Activated gamma-delta T cell (primary cell): Measurements from ENCODE around the gene TBC1D22A.
"Not testable (repeated sequence)": the region's sequence is repeated elsewhere in the genome, so short reads cannot be mapped to it uniquely, and the experiment has no call there.

ENCODE experiments used
- DNase-seq: peaks from one replicate; lab custom pipeline; 2025; lab: John Stamatoyannopoulos, UW

The TBC1D22A gene

DNA sequence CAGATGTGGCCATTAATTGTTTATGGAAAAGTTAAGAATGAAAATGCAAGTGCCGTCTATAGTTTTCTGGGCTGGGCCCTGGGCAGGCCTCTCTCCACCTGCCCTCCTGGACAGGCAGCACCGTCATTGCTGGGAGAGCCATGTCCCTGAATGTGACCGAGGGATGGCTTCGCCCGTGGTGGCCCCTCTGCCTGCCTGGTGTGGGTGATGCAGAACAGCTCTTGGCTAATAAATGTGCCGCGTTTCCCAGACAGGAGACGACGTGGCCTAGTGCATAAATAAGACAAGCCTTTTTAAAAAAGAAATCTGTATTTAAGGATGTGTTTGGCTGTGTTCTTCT lies 407.3 kb downstream of the TBC1D22A start:
- no peak for DNase-seq

DNA sequence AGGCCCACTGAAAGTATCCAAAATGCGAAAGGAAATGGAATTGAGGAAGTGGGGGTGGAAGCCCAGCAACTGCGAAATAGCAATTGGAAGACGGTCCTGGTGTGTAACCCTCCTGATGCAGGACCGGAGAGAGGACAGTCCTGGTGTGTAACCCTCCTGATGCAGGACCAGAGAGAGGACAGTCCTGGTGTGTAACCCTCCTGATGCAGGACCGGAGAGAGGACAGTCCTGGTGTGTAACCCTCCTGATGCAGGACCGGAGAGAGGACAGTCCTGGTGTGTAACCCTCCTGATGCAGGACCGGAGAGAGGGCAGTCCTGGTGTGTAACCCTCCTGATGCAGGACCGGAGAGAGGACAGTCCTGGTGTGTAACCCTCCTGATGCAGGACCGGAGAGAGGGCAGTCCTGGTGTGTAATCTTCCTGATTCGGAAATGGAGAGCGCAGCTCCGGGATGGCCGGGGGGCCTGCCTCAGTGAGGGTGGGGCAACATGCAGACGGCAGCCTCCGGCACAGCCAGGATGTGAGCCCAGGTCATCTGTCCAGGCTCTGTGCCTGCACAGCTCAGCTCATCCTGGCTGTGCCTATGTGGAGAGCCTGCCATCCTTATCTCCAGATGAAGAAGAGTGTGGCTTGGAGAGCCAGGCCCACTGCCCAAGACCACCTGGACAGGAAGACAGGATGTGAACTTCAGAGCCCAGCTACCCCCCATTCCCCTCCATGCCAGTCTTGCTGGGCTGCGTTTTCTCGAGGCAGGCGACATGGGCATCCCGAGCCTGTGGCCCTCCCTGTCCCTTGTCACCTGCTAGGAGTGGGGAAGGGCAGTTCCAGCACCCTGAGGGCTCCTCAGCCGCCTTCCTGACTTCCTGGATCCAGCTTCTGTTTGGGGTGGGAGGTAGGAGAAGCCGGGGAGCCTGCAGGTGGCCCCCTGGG lies 408.3 kb downstream of the TBC1D22A start:
- not testable (repeated sequence) for DNase-seq

DNA sequence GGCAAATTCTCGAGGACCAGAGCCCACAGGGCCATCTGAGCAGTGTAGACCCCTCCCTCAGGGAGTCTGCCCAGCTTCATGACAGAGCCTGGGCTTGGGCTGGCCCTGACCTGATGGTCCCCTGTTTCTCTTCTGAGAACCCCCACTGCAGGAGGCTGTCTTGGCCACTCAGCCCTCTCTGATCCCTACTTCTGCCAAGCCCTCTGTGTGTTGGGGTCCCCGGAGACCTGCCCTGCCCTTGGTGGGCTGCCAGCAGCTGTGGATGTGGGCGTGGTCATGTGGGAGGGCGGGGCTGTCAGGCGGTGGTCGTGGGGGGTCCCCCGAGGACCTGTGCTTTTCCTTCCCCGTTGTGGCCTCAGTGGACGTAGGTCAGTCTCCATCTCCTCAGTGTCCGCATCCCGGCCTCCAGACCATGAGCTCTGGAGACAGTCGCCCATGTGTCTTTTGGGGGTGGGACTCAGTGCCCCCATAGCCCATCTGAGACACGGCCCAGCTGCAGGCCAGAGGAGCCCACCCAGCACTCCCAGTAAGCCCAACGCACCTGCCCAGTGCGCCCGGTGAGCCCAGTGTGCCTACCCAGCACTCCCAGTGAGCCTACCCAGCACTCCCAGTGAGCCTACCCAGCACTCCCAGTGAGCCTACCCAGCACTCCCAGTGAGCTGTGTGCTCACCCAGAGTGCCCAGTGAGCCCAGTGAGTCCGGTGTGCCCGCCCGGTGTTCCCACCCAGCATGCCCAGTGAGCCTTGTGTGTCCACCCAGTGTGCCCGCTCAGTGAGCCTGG lies 409.2 kb downstream of the TBC1D22A start:
- no peak for DNase-seq

DNA sequence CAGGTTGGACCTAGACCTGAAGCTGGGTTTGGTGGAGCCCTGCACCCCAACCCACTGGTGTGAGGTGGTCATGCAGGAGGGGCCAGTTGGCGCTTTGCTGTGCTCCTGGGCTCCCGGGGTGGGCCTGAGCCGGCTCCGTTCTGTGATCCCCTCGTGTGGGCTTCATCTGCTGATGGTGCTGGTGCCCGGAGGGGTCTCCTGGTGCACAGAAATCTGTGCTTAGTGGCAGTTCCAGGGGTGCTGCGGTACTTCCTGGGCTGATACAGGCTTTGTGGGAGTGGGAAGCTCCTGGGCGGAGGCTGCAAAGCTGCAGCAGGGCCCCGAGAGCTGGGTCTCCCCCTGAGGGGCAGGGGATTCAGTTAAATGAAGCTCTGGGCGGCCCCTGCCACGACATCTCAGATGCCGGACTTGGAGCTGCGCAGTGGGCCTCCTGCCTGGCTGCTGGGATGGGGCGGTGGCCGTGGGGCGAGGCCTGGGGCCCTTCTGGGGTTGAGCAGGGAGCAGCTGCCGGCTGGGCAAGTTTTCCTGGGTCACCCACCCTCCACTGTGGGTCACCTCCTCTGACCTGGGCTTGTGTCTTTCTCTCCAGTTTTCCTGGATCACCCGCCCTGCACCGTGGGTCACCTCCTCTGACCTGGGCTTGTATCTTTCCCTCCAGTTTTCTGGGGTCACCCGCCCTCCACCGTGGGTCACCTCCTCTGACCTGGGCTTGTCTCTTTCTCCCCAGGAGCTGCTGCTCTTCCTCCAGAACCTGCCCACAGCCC lies 410.5 kb downstream of the TBC1D22A start:
- no peak for DNase-seq

DNA sequence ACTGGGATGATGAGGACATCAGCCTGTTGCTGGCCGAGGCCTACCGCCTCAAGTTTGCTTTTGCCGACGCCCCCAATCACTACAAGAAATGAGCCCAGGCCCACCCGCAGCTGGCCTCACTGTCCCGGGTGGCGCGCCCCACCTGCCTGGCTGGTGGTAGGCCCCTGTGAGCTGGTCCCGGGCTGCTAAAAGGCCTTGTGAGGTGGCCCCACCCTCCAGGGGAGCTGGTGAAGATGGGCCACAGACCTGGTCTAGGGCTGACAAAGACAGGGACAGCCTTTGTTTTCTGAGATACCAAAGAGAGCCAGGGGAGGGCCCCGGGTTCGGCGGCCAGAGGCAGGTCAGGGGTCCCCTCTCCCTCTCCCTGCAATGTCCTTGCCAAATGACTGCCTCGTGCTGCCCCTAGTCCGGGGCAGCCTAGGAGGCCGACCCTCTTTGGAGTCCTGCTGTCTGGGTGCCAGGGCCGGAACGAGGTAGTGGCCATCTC lies 411.1 kb downstream of the TBC1D22A start:
- no peak for DNase-seq

DNA sequence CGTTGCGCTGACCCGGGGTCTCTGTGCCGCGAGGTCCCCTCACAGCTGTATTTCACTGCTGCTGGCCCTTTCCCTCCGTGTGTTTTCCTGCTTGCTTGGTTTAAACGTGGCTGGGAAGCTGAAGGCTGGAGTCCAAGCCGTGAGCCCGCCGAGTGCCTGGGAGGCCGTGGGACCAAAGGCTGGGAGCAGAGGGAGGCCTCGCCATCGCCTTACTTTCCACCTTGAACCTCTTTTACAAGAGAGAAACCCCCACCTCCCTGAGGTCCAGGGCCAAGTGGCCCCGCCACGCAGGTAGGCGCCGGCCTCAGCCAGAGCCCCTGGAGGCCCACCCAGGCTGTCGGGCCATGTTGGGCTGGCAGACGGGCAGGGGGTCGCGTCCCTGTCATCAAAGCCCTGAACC lies 411.6 kb downstream of the TBC1D22A start:
- DNase-seq, result no peak

DNA sequence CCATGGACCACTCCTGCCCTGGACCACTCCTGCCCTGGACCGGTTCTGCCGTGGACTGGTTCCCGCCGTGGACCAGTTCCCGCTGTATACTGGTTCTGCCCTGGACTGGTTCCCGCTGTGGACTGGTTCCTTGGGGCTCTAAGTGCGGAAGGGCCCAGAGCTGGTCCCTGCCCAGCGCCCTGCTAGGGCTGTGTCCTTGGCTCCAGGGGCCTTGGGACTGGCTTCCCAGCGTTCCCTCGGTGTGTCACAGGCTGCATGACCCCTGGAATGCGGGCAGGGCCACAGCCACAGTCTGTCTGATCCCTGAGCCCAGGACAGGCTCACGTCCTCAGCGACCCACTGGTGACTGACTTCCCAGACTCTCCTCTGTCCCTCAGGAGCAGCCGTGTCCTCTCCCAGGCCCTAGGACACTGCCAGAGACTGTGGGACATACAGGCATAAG lies 412.2 kb downstream of the TBC1D22A start:
- DNase-seq, result no peak

DNA sequence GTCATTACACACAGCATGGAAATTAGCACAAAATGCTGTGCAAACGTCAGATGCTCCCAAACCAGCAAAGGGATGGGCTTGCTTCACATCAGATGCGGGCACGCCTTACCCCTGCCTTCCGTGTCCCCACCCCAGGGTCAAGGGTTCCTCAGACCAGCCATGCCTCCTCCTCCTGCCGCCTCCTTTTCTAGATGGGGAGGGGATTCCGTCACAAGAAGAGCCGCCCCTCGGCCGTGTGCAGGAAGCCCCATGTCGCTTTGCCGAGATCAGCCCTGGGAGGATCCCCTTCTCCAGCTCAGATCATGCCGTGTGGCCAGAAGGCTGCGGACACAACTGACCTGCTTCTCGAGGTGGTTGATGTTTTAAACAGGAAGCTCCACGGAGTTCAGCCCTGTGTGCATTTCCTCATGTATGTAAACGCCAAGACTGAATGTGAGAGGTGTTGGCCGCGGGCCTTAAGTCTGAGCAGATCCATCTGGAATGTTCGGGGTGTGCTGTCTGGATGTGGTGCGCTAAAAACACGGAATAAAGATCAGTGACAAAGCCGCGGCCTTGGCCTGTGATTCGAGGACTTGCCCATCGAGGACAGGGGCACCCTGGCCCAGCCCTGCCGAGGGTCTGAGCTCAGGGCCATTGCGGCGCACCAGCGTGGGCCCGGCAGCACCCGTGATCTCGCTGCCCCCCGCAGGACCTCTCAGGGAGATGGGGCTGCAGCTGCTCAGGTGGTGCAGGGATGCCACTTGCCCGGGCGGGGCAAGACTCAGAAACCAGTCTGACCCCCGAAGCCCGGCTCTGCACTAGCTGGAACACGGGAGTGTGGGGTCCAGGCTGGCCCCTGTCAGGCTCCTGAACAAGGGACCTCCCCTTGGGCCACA lies 412.9 kb downstream of the TBC1D22A start:
- no peak for DNase-seq

DNA sequence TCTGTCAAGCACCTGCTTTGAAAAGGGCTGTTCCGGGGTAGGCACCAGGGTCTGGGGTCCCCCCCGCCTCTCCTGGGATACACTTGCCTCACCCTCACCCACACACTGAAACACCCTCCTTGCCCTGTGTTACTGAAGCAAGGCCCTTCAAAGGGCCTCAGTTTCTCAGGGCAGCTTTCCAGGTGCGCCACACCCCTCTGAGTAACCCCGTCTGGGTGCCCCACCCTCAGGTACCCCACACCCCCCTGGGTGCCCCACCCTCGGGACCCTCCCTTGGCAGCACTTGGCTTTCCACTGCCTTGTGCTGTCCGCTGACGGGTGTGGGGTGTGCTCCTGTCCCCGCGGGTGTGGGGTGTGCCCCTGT lies 413.6 kb downstream of the TBC1D22A start:
- DNase-seq, result no peak

DNA sequence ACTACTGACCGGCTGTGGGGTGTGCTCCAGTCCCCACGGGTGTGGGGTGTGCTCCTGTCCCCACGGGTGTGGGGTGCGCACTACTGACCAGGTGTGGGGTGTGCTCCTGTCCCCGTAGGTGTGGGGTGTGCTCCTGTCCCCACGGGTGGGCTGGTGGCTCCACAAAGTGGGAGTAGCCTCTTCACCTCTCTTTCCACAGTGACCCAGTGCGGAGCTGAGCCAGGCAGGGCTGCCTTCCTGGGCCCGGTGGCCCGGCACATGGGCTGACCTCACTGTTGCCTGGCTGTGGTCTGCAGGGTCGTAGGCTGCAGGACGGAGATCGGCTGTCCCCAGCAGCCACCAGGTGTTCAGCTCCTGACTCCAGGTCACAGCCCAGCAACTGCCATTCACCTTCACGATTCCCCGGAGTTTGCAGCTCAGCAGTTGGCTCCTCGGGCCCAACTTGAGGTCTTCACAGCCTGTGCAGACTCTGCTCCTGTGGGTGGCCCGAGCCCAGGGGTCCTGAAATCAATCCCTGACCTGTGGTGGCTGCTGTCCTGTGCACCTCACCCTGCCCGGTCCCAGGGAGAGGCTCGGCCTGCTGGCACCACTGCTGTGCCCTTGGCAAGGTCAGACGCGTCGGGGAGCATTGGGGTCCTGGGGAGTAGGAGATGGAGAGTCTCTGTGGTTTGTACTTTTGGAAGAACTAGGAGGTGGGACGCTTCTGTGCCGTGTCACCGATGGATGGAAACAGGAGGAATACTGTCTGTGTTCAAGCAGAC lies 414.3 kb downstream of the TBC1D22A start:
- DNase-seq, result no peak

DNA sequence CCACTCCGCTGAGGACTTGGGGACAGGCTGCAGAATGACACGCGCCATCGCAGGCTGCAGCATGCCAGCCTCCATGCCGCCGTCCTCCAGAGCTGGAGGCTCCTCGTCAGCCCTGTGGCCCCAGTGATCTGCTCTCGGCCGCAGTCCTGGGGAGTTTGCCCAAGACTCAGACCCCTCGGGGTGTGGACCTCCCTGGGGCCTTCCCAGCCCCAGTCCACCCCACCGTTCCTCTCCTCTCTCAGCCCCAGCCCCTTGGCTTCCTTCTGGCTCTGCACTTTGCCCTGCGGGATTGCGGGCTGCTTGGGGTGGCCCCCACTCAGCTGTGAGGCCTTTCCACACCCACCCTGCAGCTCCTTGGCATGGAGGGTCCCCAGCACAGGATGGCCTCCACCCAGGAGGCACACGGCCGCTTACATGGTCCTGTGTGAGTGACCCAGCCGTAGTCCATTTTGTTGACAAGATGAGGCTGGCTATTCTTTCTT lies 414.9 kb downstream of the TBC1D22A start:
- no peak for DNase-seq

DNA sequence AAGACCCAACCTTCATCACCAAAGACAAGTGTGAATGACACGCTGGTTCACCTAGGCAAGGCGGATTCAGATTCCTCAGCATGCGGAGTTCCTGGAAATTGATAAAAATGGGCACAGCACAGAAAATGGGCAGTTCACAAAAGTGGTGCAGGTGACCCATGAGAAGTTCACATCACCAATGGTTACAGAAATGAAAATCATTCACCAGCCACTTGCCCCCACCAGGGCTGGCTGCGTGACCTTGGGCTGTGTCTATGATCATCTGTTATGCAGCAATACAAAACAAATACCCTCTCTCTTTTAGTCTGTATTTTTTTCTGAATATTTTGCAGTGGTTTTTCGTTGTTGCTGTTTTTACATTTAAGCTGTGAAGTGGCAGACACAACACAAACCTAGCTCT lies 415.9 kb downstream of the TBC1D22A start:
- no peak for DNase-seq

DNA sequence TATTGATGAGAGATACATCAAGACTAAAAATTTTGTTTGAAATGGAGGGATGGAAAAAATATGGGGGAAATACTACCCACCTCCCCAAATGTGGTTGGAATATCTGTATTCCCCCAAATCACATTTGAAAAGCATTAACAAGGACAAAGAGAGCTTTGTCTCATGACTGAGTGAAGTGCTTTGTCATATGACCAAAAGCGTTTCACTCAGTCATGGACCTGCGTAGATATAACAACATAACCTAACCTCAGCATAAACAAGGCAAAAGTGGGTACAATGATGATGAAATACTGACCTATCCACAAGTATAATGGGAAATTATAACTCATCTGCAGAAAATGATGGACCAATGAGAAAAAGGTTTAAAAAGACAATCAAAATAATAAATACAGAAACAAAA lies 418.3 kb downstream of the TBC1D22A start:
- no peak for DNase-seq

DNA sequence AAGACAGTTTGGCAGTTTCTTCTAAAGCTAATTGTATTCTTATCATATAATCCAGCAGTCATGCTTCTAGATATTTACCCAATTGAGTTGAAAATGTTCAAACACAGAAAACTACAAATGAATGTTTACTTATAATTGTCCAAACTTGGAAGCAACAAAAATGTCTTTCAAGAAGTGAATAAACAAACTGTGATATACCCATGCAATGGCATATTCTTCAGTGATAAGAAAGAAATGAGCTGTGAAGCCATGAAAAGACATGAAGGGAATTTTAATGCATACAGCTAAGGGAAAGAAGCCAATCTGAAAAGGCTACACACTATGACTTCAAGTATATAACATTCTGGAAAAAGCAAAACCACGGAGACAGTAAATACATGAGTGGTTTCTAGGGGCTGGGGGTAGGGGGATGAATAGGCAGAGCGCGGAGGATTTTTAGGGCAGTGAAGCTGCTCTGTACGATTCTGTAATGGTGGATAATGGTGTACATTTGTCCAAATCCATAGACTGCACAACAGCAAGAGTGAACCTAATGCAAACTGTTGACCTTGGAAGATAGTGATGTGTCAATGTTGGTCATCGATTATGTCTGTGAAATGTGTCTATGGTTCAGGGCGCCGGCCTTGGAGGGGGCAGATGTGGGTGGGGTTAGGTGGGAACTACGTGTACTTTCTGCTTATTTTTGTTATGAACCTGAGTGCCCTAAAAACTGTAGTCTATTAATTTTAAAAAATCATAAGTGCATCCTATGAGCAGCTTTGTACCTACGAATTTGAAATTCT lies 424.9 kb downstream of the TBC1D22A start:
- no peak for DNase-seq

DNA sequence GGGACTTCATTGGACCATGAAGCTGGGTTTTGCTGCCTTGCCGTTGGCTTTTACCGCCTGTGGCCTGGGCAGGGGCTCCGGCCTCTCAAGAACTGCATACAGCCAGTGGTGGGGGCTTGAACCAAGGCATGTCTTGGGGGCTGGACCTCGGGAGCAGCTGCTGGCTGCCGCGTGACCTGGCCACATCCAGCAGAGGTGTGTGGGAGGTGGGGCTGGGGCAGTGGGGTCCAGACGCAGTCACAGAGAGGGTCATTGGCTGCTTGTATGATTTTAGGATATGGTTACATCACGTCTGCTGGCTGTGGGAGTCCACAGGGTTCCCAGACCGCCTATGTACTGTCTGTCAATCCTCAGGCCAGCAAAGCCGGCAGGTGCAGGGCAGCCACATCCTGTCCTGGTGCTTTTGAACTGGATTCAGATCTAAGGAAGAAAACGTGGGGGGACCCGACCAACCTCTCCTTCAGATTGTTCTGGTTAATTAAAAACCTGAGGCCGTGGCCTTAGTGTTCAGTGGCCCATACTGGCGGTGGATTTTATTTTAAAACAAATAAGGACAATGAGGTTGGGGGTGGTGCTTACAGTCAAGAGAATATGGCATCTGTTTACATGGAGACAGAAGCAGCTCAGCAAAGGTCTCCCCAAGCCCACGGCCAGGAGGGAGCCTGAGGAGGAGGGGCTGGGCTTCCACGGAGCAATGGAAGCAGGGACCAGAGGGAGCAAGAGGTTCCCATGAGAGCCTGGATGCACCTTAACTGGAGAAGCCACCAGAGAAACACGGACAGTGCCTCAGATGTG lies 426.0 kb downstream of the TBC1D22A start:
- DNase-seq, result no peak

DNA sequence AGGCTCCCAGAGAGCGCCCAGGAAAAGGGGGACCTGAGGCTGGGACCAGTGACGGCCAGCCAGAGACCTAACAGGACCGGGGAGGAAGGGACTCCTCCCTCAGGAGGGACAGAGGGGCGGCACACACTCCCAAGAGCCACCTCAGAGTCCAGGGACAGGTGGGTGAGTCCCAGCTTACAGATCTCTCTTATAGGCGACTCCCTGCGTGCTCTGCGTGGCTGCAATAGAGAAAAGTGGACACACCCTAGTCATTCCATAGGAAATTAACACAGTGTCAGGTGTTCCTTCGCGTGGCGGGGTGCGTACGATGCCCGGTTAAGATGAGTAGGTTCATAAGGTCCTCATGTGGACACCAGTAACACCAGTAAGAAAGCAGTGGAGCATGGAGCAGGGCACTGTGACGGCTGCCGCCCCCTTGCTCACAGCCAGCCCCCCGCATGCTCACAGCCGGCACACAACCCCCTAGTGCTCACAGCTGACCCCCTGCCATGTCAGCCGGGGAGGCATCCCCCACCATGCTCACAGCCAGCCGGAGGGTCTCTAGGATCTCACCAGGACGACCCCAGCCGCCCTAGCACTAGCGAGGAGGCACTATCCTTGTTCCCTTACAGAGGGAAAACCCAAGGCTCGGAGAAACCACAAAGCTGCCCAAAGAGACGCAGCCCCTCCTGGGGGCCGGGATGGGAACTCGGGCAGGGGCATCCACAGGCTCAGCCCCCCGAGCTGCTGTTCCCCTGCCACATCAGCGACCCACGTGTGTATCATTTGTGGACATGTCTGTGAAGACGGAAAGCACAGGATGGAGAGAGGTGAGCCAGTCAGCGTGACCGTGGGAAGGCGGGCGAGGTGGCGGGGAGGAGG lies 426.8 kb downstream of the TBC1D22A start:
- DNase-seq, result no peak

DNA sequence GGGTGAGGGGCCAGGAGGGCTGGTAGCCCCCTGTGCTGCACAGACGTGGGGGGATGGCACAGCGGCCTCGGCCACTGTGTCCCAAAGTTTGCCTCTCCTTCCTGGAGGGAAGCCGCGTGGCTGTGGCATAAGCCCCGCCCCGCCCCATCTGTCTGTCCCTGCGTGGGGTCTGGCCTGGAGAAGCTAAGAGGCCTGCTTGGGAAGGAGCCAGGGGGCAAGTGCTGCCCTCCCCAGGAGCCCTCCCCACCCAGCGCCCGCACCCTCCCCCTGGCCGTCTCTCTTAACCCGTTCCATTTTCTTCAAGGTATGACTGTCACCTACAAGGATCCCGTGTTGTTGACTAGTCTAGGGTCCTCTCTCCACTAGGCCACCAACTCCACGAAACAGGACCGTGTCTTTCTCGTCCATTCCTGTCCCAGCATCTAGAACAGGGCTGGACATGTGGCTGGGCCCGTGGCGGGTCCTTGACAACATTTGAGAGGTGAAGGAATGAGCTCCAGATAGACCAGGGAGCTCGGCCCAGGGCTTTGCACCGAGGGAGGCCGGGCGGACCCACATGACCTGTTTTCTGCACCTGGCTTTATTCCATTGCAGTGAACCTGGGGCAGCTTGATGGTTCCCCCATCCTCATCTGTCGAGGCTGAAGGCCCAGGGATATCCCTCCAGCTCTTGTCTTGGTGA lies 428.0 kb downstream of the TBC1D22A start:
- no peak for DNase-seq
